SK-N-SH (cell line): Measurements from ENCODE around the gene GDF3. TPM values are rescaled to one million over a fixed set of nuclear protein-coding genes. Genes with fewer than 3 reads are reported as not detected.

Experiments
- CTCF ChIA-PET: fragments of 300-600, 350-600 bp; formaldehyde crosslinking; extraction: SDS; loops from one replicate; lab custom pipeline; 2021; lab: Yijun Ruan, JAX
- POLR2A ChIA-PET: fragments of 350-600 bp; sonication (Branson Sonifier 250); formaldehyde crosslinking; extraction: SDS; loops from one replicate; lab custom pipeline; 2020; ENCODE audit warnings: antibody characterized with exemption, inconsistent platforms; lab: Yijun Ruan, JAX
- DNase-seq: peaks from one replicate; pipeline ENCODE4 v3.0.0; 2012
- H2AFZ ChIP-seq: fragments of 200-600 bp; sonication (generic); 2 replicates; pipeline ENCODE4 v1.8.1; 2016; ENCODE audit warnings: antibody characterized with exemption, mild to moderate bottlenecking, low read depth
- H3F3A ChIP-seq: fragments of 200-600 bp; sonication (generic); replicated peaks from 2 replicates; pipeline ENCODE3; 2016; ENCODE audit warnings: antibody characterized with exemption, mild to moderate bottlenecking; ENCODE audit not compliant: insufficient read depth
- H3K27ac ChIP-seq, 2 experiments: fragments of 200-500 bp in 1 of 2; fragments of 200-600 bp in 1 of 2; sonication (Bioruptor generic) in 1 of 2; sonication (generic), shearing (Covaris generic) in 1 of 2; 2 replicates each; pipeline versions ENCODE4 v1.5.1 to v1.6.1; 2014 to 2016; ENCODE audit warnings: low read depth in 2 of 2, inconsistent platforms in 1 of 2, low read length in 1 of 2, mild to moderate bottlenecking in 1 of 2, mixed read lengths in 1 of 2
- H3K27me3 ChIP-seq: fragments of 200-600 bp; sonication (generic), shearing (Covaris generic); 2 replicates; pipeline ENCODE4 v1.6.1; 2016; ENCODE audit warnings: mixed run types; ENCODE audit not compliant: insufficient read depth
- H3K36me3 ChIP-seq, 2 experiments: fragments of 200-500 bp in 1 of 2; fragments of 200-600 bp in 1 of 2; sonication (Bioruptor generic) in 1 of 2; sonication (generic) in 1 of 2; replicated peaks in 1 of 2; 2 replicates each; pipeline versions ENCODE3 to v1.5.1; 2014 to 2016; ENCODE audit warnings: low read length in 1 of 2, mild to moderate bottlenecking in 1 of 2; ENCODE audit not compliant: insufficient read depth in 2 of 2, control insufficient read depth in 1 of 2
- H3K4me1 ChIP-seq, 2 experiments: fragments of 200-500 bp in 1 of 2; fragments of 200-600 bp in 1 of 2; sonication (Bioruptor generic) in 1 of 2; sonication (generic), shearing (Covaris generic) in 1 of 2; 2 replicates each; pipeline versions ENCODE4 v1.5.1 to v1.6.1; 2014 to 2016; ENCODE audit warnings: low read depth in 1 of 2, low read length in 1 of 2, mixed run types in 1 of 2; ENCODE audit not compliant: insufficient read depth in 2 of 2, control insufficient read depth in 1 of 2
- H3K4me2 ChIP-seq: fragments of 200-600 bp; sonication (generic), shearing (Covaris generic); 2 replicates; pipeline ENCODE4 v1.6.1; 2017; ENCODE audit warnings: mixed run types
- H3K4me3 ChIP-seq, 2 experiments: fragments of 200-500 bp in 1 of 2; fragments of 200-600 bp in 1 of 2; sonication (Bioruptor generic) in 1 of 2; sonication (generic), shearing (Covaris generic) in 1 of 2; 2 replicates each; pipeline versions ENCODE4 v1.5.1 to v1.8.1; 2014 to 2016; ENCODE audit warnings: low read depth in 2 of 2, inconsistent platforms in 1 of 2, low read length in 1 of 2, mild to moderate bottlenecking in 1 of 2, mixed read lengths in 1 of 2, moderate library complexity in 1 of 2
- H3K79me2 ChIP-seq: fragments of 200-600 bp; sonication (generic); 2 replicates; pipeline ENCODE4 v1.8.1; 2017; ENCODE audit warnings: mild to moderate bottlenecking; ENCODE audit not compliant: insufficient read depth
- H3K9ac ChIP-seq: fragments of 200-600 bp; sonication (generic); 2 replicates; pipeline ENCODE4 v1.6.1; 2017; ENCODE audit warnings: mixed run types
- H3K9me2 ChIP-seq: fragments of 200-600 bp; sonication (generic); 2 replicates; pipeline ENCODE4 v1.6.1; 2017; ENCODE audit warnings: mixed run types
- H3K9me3 ChIP-seq: fragments of 200-600 bp; sonication (generic); 2 replicates; pipeline ENCODE4 v1.6.1; 2017; ENCODE audit warnings: mixed run types, mild to moderate bottlenecking, moderate library complexity
- H4K20me1 ChIP-seq: fragments of 200-600 bp; sonication (generic); 2 replicates; pipeline ENCODE4 v1.6.1; 2017; ENCODE audit warnings: mild to moderate bottlenecking, mixed run types; ENCODE audit not compliant: insufficient read depth
- GABPA ChIP-seq: IDR thresholded peaks from 2 replicates; pipeline ENCODE4 v1.4.0; 2012; ENCODE audit warnings: low read depth, mild to moderate bottlenecking
- IRF3 ChIP-seq: fragments of 150-350 bp; IDR thresholded peaks from 2 replicates; pipeline ENCODE4 v1.6.1; 2016; ENCODE audit warnings: mild to moderate bottlenecking, low read depth, low read length
- MXI1 ChIP-seq: IDR thresholded peaks from 2 replicates; pipeline ENCODE4 v1.6.1; 2012; ENCODE audit warnings: mild to moderate bottlenecking, low read depth, low read length, improper control_type of control experiment
- NFIC ChIP-seq: IDR thresholded peaks from 2 replicates; pipeline ENCODE4 v1.4.0; 2012; ENCODE audit warnings: borderline replicate concordance
- NRF1 ChIP-seq: IDR thresholded peaks from 2 replicates; pipeline ENCODE4 v1.6.1; 2012; ENCODE audit warnings: low read depth, mild to moderate bottlenecking, low read length
- PBX3 ChIP-seq: IDR thresholded peaks from 2 replicates; pipeline ENCODE4; 2012
- USF1 ChIP-seq: IDR thresholded peaks from 2 replicates; pipeline ENCODE4 v1.4.0; 2012; ENCODE audit warnings: low read depth, borderline replicate concordance
- WGBS: methylation state at CpG from one replicate; pipeline ENCODE4 v1.1.6; 2017; ENCODE audit warnings: low lambda C conversion rate; 5-methylcytosine and 5-hydroxymethylcytosine counted together
- polyA plus RNA-seq, 3 experiments: library from polyadenylated mRNA; depleted of rRNA; stranded (reverse); fragments of >200 nt; gene quantifications; 2 replicates each; pipeline ENCODE4 v1.2.3, GENCODE V29; 2012

GDF3 gene
- polyA plus RNA-seq (2012; rRNA removed) = not detected in 2 replicates
- polyA plus RNA-seq (2012; cell fraction: cytosol; rRNA removed) = not detected in 2 replicates
- not detected in 2 replicates for polyA plus RNA-seq (2012; cell fraction: nucleus; rRNA removed)

GRCh38 chr12:7695566-7696197 lies at the start of gene GDF3:
Gene GDF3 (minus strand): TSS chr12:7695775. CDS start chr12:7695728, 47 bp downstream.
- Histone ChIP-seq H3K9me3 (no peaks in the 10 kb centered on the region), H3K4me1 (no peaks in the 10 kb centered on the region), H3K27ac (no peak within 1 kb of the TSS), H3K79me2 (no peaks in the 10 kb centered on the region), H2AFZ (no peak within 1 kb of the TSS), H3F3A (no peaks in the 10 kb centered on the region), H3K9ac (no peak within 1 kb of the TSS), H3K36me3 (no peaks in the 10 kb centered on the region), H3K27me3 (peaks cover 52% of the 10 kb centered on the region), H3K9me2 (no peaks in the 10 kb centered on the region), H3K4me2 (no peak within 1 kb of the TSS), H3K4me3 (no peak within 1 kb of the TSS), H4K20me1 (no peaks in the 10 kb centered on the region)
- POLR2A ChIA-PET = no interaction called here
- no peak for TF ChIP-seq NRF1
- TF ChIP-seq MXI1 = no peak
- TF ChIP-seq GABPA = no peak
- 6% methylated on average over 7 of the region's 7 CpGs for WGBS
- DNase-seq = no peak
- CTCF ChIA-PET = interaction anchor here (0.9 kb wide), 2 partner anchors 58 to 111 kb away, joined by 3 read pairs; no protein-coding TSS in a partner anchor

- Histone ChIP-seq H3K4me2 (no peak overlapping the region), H3K9me2 (no peaks in the 10 kb centered on the region), H3K27me3 (peaks cover 10% of the 10 kb centered on the region; the same call in 1 of the 2 replicates), H3F3A (no peaks in the 10 kb centered on the region), H3K79me2 (no peaks in the 10 kb centered on the region), H2AFZ (no peak overlapping the region)
- POLR2A ChIA-PET = no interaction called here
- CTCF ChIA-PET = no interaction called here
- no peak for DNase-seq
- TF ChIP-seq IRF3 (no peak), NFIC (no peak), GABPA (no peak), PBX3 (no peak), USF1 (no peak)
- TF ChIP-seq, all 33 proteins: peak for 0
- Histone ChIP-seq H3K36me3 (no peaks in the 10 kb centered on the region), H4K20me1 (no peaks in the 10 kb centered on the region), H3K4me1 (no peaks in the 10 kb centered on the region), H3K9me3 (no peaks in the 10 kb centered on the region), H3K4me3 (no peak overlapping the region), H3K9ac (no peak overlapping the region), H3K27ac (no peak overlapping the region)
- 8% methylated on average over 3 of the region's 3 CpGs for WGBS
Observed at GRCh38 chr12:7732993-7733392, 37.4 kb upstream of the GDF3 start.
